Neural progenitor cell (in vitro differentiated cells): Measurements from ENCODE around the gene MTMR1. TPM values are rescaled to one million over a fixed set of nuclear protein-coding genes. Genes with fewer than 3 reads are reported as not detected.

ENCODE experiments used
- DNase-seq: peaks from one replicate; pipeline ENCODE4 v3.0.0-alpha.2; 2016; ENCODE audit warnings: low spot score
- H2AFZ ChIP-seq: fragments of 200-600 bp; sonication (generic); replicated peaks from 2 replicates; pipeline ENCODE4 v1.6.1; 2016; ENCODE audit warnings: antibody characterized with exemption
- H3F3A ChIP-seq: fragments of 200-600 bp; sonication (generic); 2 replicates; pipeline ENCODE4 v1.6.1; 2016; ENCODE audit warnings: antibody characterized with exemption, low read depth
- H3K27ac ChIP-seq: fragments of 200-600 bp; sonication (generic); 2 replicates; pipeline ENCODE4 v1.5.1; 2016; ENCODE audit warnings: mild to moderate bottlenecking
- H3K27me3 ChIP-seq: fragments of 200-600 bp; sonication (generic); 2 replicates; pipeline ENCODE4 v1.6.1; 2016; ENCODE audit warnings: mild to moderate bottlenecking, moderate library complexity
- H3K36me3 ChIP-seq: fragments of 200-600 bp; sonication (generic); 2 replicates; pipeline ENCODE4 v1.5.1; 2016
- H3K4me1 ChIP-seq: fragments of 200-600 bp; sonication (generic); 2 replicates; pipeline ENCODE4 v1.6.1; 2016; ENCODE audit warnings: mixed run types
- H3K4me2 ChIP-seq: fragments of 200-600 bp; sonication (generic); 2 replicates; pipeline ENCODE4 v1.6.1; 2016
- H3K4me3 ChIP-seq: fragments of 200-600 bp; sonication (generic); 2 replicates; pipeline ENCODE4 v1.5.1; 2016
- H3K79me2 ChIP-seq: fragments of 200-600 bp; sonication (generic); 2 replicates; pipeline ENCODE4 v1.6.1; 2016; ENCODE audit warnings: low read depth
- H3K9ac ChIP-seq: fragments of 200-600 bp; sonication (generic); 2 replicates; pipeline ENCODE4 v1.6.1; 2016
- H3K9me3 ChIP-seq: fragments of 200-600 bp; sonication (generic); 2 replicates; pipeline ENCODE4 v1.5.1; 2016; ENCODE audit warnings: low read depth
- H4K20me1 ChIP-seq: fragments of 200-600 bp; sonication (generic); 2 replicates; pipeline ENCODE4 v1.6.1; 2016; ENCODE audit warnings: low read depth
- H3K27ac Mint-ChIP-seq: 3 replicates; pipeline ENCODE4 v1.8.0; 2021; ENCODE audit warnings: mixed read lengths
- H3K27me3 Mint-ChIP-seq: 2 replicates; pipeline ENCODE4 v1.8.0; 2022; ENCODE audit warnings: low read depth, mild to moderate bottlenecking, inconsistent platforms, moderate library complexity, mixed read lengths; ENCODE audit not compliant: insufficient read depth
- H3K36me3 Mint-ChIP-seq: 3 replicates; pipeline ENCODE4 v1.8.0; 2021; ENCODE audit warnings: mixed read lengths
- H3K4me1 Mint-ChIP-seq: 3 replicates; pipeline ENCODE4 v1.8.0; 2021; ENCODE audit warnings: mixed read lengths
- H3K4me3 Mint-ChIP-seq: 3 replicates; pipeline ENCODE4 v1.8.0; 2021; ENCODE audit warnings: mild to moderate bottlenecking, moderate library complexity, mixed read lengths
- H3K9me3 Mint-ChIP-seq: 3 replicates; pipeline ENCODE4 v1.8.0; 2020; ENCODE audit warnings: mixed read lengths
- CTCF ChIP-seq: fragments of 200-600 bp; sonication (generic); IDR thresholded peaks from 2 replicates; pipeline ENCODE4 v1.5.1; 2017; ENCODE audit warnings: antibody characterized with exemption, mild to moderate bottlenecking
- EZH2 ChIP-seq: fragments of 200-600 bp; sonication (generic); IDR thresholded peaks from 2 replicates; pipeline ENCODE4 v1.6.1; 2017; ENCODE audit warnings: antibody characterized with exemption, mild to moderate bottlenecking, moderate library complexity
- EZH2phosphoT487 ChIP-seq: fragments of 200-600 bp; sonication (generic); IDR thresholded peaks from 2 replicates; pipeline ENCODE4 v1.6.1; 2017; ENCODE audit warnings: antibody characterized with exemption
- total RNA-seq: library from RNA; depleted of rRNA; stranded (reverse); fragments of >200 nt; gene quantifications from 2 replicates; pipeline ENCODE4 v1.2.3, GENCODE V29; 2015; ENCODE audit warnings: low replicate concordance

MTMR1 gene
- total RNA-seq, 1 donor from 2014 or later: 18.0 TPM

DNA sequence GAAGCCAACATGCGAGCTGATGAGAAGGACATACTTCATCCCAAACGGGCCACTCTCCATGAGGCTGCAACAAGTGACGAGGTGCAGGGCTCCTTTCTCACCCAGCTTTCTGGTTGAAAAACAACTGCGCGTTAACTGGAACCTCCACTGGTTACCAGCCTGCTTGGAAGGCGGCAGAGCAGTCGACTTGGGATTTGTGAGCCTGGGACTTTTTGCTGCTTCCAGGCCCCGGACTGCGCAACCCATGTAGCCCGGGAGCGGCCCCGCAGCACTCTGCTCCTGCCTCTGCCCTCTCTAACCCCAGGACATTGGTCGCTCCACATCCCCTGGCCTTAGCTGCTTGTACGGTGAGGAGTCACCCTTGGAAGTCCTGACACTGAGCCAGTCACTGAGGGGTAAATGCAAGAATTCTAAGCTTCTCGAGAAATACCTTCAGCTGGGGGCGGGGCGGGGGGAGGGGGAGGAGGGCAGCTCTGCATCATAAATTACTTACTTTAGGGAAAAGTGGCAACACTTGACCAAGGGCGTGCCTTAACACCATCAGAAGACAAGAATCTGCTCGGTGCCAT, 72.7 kb downstream of the MTMR1 start:
- Mint-ChIP-seq H3K36me3 (peaks cover 3% of the 10 kb centered on the region), H3K4me3 (no peak overlapping the region), H3K27ac (no peak overlapping the region), H3K4me1 (peaks cover 11% of the 10 kb centered on the region), H3K27me3 (no peaks in the 10 kb centered on the region), H3K9me3 (peaks cover 3% of the 10 kb centered on the region)
- Histone ChIP-seq H4K20me1 (no peaks in the 10 kb centered on the region), H3K4me3 (no peak overlapping the region), H2AFZ (no peak overlapping the region), H3K27ac (no peak overlapping the region), H3K9me3 (no peaks in the 10 kb centered on the region), H3K9ac (no peak overlapping the region), H3F3A (no peaks in the 10 kb centered on the region), H3K36me3 (no peaks in the 10 kb centered on the region), H3K27me3 (no peaks in the 10 kb centered on the region), H3K4me1 (peaks cover 4% of the 10 kb centered on the region), H3K4me2 (no peak overlapping the region), H3K79me2 (no peaks in the 10 kb centered on the region)
- DNase-seq: no peak
- no peak for TF ChIP-seq CTCF
- no peak for TF ChIP-seq EZH2
- no peak for TF ChIP-seq EZH2phosphoT487

DNA sequence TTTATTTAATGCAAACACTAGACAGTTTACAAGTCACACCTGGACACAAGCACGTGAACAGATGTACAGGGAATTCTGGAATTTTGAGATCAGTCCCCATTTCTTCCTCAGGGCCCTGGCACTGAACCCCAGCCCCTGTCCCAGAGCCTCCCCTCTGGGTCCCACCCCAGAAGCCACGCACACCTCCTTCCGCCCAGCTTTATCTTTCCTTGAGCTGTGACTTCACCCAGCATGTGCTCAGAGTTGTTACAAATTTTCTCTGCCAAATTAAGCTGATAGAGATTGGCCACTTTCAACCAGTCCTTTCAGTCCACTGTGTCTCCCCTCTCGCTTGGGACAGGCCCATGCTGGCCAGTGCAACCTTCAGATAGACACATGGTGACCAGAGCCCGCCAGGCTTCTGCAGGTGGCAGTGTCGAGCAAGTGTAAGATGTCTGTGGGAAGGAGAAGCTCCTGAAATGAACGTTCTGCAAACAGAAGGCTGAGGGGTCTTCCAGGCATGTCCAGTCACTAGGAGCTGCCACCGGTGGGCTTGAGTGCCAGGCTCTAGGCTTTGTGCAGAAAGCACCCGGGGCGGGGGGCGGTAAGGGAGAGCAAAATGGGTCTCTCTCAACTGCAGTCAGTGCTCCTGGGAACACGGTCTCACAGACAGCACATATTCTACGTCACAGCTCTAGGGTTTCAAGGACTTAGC, 73.3 kb downstream of the MTMR1 start:
- Histone ChIP-seq H3F3A (no peaks in the 10 kb centered on the region), H3K9ac (no peak overlapping the region), H3K27ac (no peak overlapping the region), H3K9me3 (no peaks in the 10 kb centered on the region), H3K4me1 (peaks cover 4% of the 10 kb centered on the region), H3K27me3 (no peaks in the 10 kb centered on the region), H2AFZ (no peak overlapping the region), H4K20me1 (no peaks in the 10 kb centered on the region), H3K36me3 (no peaks in the 10 kb centered on the region), H3K4me2 (no peak overlapping the region), H3K79me2 (no peaks in the 10 kb centered on the region), H3K4me3 (no peak overlapping the region)
- peaks cover 3% of the 10 kb centered on the region for H3K36me3 Mint-ChIP-seq
- peaks cover 11% of the 10 kb centered on the region for H3K4me1 Mint-ChIP-seq
- H3K9me3 Mint-ChIP-seq: peaks cover 2% of the 10 kb centered on the region
- no peak overlapping the region for H3K27ac Mint-ChIP-seq
- DNase-seq: no peak
- TF ChIP-seq CTCF: peak; percentile 31
- TF ChIP-seq EZH2phosphoT487: no peak
- no peak overlapping the region for H3K4me3 Mint-ChIP-seq
- H3K27me3 Mint-ChIP-seq: no peaks in the 10 kb centered on the region

- DNase-seq: no peak
- Histone ChIP-seq H3K79me2 (no peaks in the 10 kb centered on the region), H3K9ac (no peak overlapping the region), H4K20me1 (no peaks in the 10 kb centered on the region), H3K36me3 (no peaks in the 10 kb centered on the region), H3K9me3 (no peaks in the 10 kb centered on the region), H3K4me1 (peaks cover 4% of the 10 kb centered on the region), H3K4me3 (no peak overlapping the region), H3K27me3 (no peaks in the 10 kb centered on the region), H3F3A (no peaks in the 10 kb centered on the region), H3K4me2 (no peak overlapping the region), H2AFZ (no peak overlapping the region), H3K27ac (no peak overlapping the region)
- H3K4me1 Mint-ChIP-seq: peaks cover 11% of the 10 kb centered on the region
- H3K36me3 Mint-ChIP-seq: peaks cover 3% of the 10 kb centered on the region
- H3K9me3 Mint-ChIP-seq: peaks cover 2% of the 10 kb centered on the region
- no peak overlapping the region for H3K4me3 Mint-ChIP-seq
- H3K27me3 Mint-ChIP-seq: no peaks in the 10 kb centered on the region
- no peak overlapping the region for H3K27ac Mint-ChIP-seq
- no peak for TF ChIP-seq EZH2
- TF ChIP-seq CTCF: no peak
- no peak for TF ChIP-seq EZH2phosphoT487
These were observed 73.8 kb downstream of the MTMR1 start for GRCh38 chrX:150767045-150767395.
